Measurements from ENCODE around the gene CORO6.

CORO6 gene

GRCh38 chr17:29590411-29591145, 32.1 kb downstream of the CORO6 start:
- peak; percentile 54 for DNase-seq

DNA sequence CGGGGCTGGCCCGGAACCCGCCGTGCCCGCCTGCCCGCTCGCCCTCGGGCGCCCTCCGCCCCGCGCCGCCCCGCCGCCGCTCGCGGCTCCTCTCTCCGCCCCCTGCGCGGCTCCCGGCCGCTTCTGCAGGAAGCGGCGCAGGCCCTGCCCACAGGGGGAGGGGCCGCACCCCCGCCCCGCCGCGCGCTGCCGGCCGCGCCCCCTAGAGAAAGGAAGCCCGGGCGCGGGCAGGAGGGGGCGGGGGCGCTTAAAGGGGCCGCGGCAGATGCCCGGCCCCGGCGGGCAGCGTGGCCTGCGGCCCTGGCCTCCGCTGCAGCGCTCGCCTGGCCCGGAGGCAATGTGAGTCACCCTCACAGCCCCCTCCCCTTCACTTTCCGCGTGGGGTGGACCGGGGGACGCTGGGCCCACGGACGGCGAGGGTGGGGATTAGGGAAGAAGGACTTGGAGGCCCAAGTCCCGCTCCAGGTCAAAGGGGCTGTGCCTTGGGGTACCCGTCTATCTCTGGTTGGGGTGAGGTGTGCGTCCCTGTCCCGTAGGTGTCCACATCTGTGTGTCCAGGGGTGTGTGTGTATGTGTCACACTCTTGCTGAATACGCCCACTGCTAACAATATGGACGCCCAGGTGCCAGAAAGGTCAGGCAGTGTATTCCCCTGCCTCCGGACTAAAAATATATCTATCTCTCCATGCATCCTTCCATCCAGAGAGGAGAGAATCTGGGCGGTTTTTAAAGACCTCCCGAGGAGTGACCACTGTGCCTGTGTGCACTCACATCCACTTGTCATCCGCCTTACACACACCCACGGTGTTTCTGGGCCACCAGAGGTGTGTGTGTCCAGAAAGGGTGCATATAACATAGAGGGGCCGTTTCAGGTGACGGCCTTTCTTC, 32.9 kb downstream of the CORO6 start, which contains the start of gene GIT1:
Gene GIT1, minus strand, starts transcription at position 125 of the 887 bp plus-strand sequence. CDS start 270 bp downstream, outside the sequence.
- DNase-seq = peak; percentile 84

DNA sequence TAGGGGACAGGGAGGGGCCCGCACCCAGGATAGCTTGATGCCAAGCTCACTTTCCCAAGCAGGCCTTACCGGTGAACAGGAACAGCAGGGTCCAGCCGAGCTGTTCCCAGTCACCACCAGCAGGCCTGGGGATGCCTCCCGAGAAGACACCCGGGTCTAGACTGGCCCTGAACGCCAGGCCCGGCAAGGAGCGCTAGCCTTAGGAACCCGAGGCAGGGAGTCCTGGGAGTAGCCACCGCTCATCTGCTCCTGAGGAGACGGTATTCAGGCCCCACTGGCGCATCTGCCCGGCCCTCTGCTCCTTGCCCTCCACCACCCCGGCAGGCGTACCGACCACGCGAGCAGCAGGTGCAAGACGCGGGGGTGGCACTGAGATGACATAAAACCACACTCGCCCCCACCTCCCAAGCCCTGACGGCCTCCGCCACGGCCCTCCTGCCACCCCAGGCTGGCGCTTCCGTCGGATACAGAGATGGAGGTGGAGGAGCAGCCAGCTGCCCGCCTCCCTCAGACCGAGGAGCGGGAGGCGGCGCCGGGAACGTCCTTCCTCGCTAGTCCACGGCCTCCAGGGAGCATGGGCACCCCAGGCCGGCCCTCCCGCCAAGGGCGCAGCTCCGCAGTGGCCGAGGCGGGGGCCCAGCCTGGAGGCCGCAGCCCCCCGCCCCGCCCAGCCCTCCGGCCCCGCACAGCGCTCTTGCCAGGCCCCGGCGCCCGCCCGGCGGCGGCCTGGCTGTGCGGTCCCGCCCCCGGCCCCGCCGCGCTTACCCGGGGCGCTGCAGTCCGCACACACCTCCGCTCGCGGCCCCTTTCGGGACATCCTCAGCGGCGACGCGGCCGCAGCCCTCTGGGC, 33.9 kb downstream of the CORO6 start:
- peak; percentile 69 for DNase-seq

- DNase-seq = no peak
These were observed 34.6 kb downstream of the CORO6 start for GRCh38 chr17:29588017-29588561.

DNA sequence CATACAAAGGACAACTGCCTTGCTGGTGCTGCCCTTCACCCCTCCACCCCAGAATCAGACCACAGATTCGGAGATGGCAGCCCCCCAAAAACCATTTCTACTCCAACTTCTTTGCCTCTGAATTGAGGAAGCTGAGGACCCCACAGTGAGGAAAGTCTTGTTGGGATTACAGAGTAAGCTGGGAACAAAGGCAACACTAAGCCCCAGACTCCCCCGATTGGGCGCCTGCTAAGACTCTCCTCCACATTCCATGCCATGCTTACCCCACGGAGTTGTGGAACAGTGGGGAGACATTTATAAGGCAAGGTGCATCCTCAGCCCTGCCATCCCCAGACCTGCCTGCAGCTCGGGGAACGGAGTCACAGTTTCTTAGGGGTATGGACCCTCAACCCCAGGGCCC, 35.1 kb downstream of the CORO6 start:
- no peak for DNase-seq

- DNase-seq = no peak
These were observed 35.8 kb downstream of the CORO6 start for GRCh38 chr17:29586676-29587469.

DNA sequence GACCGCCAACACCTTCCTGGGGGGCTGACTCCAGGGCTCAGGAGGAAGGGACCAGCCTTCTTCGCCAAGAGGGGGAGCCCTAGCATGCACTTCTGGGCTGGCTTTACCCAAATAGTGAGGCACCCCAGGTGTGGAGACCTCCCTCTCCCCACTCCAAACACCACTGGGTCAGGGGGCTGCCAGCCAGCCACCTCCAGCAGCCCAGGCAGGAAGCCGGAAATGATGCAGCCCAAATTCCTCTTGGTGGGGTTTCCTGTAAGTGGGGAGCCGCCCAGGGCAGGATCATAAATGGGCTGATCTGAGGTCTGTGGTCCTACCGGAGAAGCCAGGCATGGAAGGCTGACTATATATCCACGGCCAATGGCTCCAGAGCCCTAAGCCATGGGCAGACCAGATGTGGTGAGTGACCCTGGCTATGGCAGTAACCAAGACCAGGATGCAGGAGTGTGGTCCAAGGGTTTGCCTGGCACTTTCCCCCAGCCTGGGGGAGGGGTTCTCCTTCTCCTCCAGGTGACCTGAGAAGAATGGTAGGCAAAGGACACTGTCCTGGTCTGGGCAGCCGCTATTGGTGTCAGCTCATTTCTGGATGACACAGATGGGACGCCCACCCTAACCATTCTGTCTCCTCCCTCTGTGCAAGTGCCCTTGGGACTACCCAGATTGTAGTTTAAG, 37.5 kb downstream of the CORO6 start:
- peak; percentile 47 for DNase-seq

- no peak for DNase-seq
These were observed 38.1 kb downstream of the CORO6 start for GRCh38 chr17:29584452-29585079.

- no peak for DNase-seq
These were observed 39.1 kb downstream of the CORO6 start for GRCh38 chr17:29583324-29584248.

- no peak for DNase-seq
These were observed 39.9 kb downstream of the CORO6 start for GRCh38 chr17:29582772-29583171.

GRCh38 chr17:29582254-29582765, 40.4 kb downstream of the CORO6 start:
- DNase-seq = no peak

- DNase-seq = no peak
These were observed 41.0 kb downstream of the CORO6 start for GRCh38 chr17:29581583-29582253.

- peak; percentile 93 for DNase-seq
These were observed 42.6 kb downstream of the CORO6 start for GRCh38 chr17:29579866-29580771.

- no peak for DNase-seq
These were observed 43.9 kb downstream of the CORO6 start for GRCh38 chr17:29578626-29579485.

GRCh38 chr17:29577385-29578211, 45.1 kb downstream of the CORO6 start:
- DNase-seq = no peak

DNA sequence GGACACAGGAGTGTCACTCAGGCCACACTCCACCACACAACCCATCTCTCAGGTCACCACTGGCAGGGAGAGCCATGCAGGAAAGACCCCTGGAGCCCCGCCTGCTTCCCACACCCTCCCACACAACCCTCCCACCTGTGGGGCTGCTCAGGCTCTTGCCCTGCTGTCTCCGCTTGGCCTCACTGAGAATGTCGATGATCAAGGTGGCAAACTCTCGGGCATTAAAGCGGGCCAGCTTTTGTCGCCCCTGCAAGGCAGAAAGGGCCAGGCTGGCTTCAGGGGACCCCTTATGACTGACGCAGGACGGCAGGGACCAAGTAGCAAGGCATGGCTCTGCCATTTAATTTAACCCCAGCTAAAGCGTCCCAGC, 45.7 kb downstream of the CORO6 start:
- no peak for DNase-seq
